ENCODE measurements around the gene TAS2R41.

TAS2R41 gene, protein sequence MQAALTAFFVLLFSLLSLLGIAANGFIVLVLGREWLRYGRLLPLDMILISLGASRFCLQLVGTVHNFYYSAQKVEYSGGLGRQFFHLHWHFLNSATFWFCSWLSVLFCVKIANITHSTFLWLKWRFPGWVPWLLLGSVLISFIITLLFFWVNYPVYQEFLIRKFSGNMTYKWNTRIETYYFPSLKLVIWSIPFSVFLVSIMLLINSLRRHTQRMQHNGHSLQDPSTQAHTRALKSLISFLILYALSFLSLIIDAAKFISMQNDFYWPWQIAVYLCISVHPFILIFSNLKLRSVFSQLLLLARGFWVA

DNA sequence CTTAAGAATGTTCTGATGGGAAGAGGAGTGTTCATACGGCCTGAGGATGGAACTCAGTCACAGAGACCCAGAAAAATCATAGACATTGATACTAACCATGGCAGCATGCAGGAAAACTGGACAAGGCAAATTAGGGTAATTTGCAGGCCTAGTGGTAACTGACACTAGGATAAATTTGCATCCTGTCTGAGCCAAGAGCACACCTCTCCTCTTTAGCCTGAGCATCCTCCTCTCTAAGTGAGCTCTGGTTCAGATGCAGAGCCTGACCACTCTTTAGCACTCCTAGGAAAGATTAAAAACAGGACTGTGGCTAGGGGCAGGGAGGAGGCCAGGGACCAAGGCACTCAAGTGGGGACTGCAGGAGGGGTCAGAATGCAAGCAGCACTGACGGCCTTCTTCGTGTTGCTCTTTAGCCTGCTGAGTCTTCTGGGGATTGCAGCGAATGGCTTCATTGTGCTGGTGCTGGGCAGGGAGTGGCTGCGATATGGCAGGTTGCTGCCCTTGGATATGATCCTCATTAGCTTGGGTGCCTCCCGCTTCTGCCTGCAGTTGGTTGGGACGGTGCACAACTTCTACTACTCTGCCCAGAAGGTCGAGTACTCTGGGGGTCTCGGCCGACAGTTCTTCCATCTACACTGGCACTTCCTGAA, at the start of gene TAS2R41:
Gene TAS2R41, plus strand, starts transcription at position 373 of the 650 bp plus-strand sequence. Its CDS starts 0 bp downstream, at position 373.
- no peak for DNase-seq

DNA sequence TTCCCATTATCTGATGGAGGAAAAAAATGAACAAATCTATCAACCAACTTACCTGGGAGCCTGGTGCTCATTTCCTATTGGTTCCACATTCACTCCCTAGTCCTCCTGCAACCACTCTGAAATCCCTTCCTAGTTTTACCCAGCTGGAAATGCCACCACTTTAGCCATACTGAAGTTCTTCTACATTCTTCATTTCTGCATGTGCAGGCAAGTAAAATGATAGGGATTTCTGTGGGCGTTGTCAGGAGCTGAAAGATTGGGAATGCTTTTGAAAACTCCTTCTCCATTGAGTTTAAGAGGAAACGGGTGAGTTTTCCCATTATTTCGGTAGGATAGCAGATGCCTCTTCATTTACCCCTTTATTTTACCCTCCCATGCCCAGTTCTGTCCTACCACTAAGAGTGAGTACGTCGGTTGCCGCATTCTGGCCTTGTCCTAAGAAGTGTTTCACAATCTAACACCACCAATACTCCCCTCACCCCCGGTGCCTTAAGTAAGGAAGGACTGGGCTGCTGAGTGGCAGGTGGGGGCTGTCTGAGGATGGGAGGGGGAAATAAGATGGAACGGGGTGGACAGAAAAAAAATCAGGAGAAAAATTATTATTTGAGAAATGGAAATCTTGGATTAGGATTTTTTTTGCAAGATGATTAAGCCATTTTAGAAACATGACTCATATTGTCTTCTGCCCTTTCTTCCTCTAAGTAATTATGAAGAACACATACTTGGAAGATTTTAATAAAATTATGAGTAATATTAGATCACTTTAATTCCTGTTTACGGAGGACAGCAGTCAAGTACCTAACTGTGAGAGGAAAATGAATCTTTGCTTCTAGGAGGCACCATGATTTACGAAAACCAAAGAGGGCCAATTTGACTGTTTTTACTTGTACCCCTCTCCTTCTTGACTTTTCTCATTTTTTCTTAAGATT, 47.6 kb upstream of the TAS2R41 start:
- no peak for DNase-seq

DNA sequence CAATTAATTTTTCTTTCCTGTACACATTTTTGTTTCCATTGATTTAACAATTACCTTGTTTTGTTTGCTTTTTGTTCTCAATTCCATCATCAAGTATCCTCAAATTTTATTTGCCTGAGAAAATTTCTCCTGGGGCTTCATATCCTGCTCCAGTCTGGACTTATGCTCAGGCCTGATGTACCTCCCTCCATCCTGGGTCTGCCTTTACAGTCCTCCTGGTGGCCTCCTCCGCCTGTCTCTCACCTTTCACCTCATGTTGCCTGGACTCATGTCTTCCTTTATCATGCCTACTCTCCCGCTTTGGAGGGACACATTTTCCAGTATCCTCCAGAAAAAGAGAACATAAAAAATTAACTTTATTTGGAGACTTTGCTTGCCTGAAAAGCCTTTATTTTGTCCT, 46.6 kb upstream of the TAS2R41 start:
- no peak for DNase-seq

DNA sequence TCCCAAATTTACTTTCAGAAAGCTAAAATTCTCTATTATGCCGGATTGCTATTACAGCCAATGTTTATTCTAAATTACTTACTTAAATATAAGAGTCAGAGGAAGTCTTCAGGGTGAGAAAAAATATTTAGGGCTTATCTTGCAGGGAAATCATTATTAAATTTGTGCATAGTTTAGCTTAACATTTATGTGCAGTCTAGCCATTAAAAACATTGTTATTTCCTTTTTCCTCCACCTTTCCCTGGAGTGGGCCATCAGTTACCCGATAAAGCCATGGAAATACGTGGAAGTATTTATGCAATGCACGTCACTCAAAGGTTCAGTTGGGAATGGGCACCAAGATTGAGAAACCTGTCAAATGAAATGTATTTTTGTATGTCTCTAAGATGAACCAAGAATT, 43.9 kb upstream of the TAS2R41 start:
- DNase-seq, result no peak

DNA sequence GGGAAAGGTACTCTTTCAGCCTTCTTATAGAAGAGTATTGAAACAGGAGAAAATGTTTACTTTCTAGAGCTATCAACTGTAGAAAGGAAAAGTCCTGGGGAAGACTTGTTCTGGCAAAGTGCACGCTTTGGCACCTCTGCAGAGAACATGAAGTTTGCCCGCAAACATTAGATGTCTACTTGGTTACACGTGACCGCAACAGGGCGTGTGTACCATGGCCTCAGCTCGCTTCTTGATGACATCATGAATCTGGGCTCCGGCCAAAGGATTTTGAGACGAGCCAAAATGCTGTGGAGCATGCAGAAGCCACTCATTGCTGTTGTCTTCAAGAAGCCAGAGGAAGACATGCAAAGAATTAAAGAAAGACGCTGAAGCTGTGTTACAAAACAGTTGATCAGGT, 43.0 kb upstream of the TAS2R41 start:
- no peak for DNase-seq

DNA sequence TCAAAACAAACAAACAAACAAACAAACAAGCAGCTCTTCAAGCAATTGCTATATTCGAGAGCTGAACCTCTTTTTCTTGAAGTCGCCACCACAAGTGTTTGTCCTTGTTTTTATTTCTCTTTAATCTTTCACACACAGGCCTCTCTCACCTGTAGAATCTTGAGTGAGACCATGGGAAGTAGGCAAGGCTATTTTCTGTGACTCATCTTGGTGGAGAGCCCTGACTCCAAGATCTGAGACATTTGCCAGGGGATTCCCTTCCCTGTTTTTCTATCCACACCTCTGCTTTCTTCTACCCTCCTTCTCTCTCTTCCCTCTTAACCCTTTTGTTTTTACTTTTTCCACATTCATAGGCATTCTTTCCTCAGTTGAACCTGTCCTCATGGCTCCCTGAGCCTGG, 42.4 kb upstream of the TAS2R41 start:
- DNase-seq, result no peak

DNA sequence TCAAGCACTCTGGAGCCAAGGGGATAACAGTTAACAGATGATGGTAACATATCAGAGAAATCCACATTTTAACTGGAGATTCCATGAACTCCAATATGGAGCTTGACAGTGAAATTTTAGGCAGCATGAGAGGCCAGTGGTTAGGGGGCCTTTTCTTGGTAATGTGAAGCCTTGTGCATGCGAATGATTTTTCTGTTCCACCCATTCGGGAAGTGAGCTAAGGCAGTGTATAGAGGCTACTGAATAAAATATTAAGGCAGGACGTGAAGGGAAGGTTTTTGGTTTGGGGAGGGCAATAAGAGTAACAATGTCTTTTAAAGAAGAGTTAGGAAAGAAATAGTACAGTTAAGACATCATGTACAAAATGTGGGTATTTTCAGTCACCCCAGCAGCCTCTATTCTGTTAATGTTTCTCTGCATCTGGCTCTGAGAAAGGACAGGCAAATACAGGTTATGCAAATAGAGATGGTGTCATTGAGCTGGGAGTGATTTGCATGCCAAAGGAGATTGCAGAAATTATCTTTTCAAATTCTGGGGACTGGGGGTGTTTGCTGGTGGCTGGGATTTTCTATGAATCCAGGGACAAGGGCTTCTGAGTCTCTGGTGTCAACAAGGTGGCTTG, 41.2 kb upstream of the TAS2R41 start:
- no peak for DNase-seq

DNA sequence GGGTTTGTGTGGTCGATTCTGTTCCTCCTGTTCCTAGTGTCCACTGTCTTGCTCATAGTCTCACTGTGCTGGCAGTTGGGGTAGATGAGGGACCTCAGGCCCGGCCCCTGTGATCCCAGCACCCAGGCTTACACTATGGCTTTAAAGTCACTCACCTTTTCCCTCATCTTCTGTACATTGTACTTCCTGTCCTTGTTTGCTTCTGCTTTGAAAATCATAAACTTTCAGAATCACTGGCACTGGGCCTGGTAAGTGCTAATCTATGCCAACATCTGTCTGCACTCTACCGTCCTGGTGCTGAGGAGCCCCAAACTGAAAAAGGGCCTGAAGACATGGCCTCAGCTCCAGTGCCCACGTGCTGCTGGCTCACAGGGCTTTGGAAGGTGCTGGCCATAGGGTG, 40.1 kb upstream of the TAS2R41 start:
- DNase-seq, result no peak

DNA sequence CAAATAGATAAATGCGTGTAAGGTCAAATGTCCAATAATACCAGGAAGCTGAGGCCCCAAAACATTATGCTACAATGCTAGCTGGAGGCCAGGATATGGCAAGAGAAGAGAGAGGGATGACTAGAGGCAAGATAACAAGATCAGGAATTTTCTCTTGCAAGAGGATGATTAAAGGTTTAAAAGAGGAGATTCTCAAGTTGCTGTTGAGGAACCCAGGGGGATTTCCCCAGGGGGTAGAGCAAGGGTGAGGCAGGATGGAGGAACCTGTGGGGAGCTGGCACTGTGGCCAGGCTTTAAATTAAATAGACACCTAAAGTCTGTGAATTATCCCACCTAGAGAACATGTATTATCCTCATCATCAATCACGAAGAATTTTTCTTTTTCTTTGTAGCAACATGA, 37.8 kb upstream of the TAS2R41 start:
- DNase-seq, result no peak

DNA sequence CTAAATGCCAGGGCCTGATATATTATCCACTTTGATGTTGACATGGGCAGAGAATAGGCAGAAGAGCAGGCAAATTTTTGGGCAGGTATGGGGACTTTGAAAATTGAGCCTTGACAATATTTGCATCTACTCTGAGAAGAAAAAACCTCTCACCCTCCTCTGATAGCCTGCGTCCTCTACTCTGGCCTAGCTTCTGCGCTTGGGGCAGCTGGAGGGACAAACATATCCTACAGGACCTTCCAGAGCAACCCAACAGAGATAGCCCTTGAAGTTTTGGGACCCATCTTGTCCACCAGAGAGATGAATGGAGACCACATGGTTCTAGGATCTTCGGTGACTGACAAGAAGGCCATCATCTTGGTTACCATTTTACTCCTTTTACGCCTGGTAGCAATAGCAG, 34.5 kb upstream of the TAS2R41 start, which contains the start of gene TAS2R60:
Gene TAS2R60, plus strand, starts transcription at position 301 of the 400 bp plus-strand sequence. Its CDS starts 0 bp downstream, at position 301.
- no peak for DNase-seq

DNA sequence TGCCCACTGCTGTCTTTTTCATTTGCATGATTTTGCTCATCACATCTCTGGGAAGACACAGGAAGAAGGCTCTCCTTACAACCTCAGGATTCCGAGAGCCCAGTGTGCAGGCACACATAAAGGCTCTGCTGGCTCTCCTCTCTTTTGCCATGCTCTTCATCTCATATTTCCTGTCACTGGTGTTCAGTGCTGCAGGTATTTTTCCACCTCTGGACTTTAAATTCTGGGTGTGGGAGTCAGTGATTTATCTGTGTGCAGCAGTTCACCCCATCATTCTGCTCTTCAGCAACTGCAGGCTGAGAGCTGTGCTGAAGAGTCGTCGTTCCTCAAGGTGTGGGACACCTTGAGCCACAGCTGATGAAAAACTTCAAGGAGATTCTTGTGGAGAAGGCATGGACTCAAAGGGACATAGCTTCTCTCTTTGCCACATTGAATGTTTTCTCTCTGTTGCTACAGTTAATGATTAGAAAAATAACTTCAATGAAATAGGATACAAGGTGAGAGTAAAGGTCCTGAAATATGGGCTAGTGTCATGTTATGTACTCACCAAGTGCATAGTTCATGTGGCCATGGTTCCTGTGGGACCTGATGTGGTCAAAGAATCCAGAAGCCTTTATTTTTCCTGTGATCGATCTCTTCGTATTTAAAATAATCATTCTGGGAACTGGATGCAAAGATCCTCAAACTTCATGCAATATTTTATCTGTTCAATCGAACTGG, 33.5 kb upstream of the TAS2R41 start:
- no peak for DNase-seq

DNA sequence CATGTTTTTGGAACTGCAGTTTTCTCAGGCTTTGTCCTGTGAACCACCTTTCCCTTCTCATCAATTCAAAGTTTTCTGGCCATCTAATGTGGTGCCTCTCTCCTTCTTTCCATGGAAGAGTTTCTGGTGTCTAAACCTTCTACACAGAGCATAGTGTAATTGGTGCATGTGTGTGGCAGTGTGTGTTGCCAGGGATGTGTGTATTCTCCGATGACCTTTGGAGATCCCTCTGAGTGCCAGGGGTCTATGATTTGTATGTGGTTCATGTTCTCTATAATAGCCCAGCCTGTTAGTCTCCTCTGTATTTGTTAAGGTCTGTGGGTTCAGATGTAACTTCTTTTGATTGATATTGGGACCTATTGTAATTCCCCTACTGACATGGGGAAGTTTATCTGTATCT, 32.9 kb upstream of the TAS2R41 start:
- no peak for DNase-seq

DNA sequence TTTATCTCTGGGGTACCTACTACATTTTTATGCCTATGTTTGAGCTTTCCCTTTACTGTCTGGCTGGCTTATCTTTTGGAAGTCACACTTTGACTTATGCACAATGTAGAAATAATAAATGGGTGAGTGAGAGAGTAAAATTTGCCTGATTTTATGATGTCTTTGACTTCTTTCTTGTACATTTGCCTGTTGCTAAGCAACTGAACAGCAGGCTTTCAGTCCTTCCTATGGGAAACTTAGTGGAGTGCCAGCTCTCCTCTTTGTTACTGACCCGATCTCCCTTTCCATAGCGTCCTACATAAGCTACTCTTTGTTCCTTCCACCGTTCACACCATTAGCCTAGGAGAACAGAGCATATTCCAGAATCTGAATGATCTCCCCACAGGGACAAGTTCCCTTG, 30.2 kb upstream of the TAS2R41 start:
- no peak for DNase-seq

DNA sequence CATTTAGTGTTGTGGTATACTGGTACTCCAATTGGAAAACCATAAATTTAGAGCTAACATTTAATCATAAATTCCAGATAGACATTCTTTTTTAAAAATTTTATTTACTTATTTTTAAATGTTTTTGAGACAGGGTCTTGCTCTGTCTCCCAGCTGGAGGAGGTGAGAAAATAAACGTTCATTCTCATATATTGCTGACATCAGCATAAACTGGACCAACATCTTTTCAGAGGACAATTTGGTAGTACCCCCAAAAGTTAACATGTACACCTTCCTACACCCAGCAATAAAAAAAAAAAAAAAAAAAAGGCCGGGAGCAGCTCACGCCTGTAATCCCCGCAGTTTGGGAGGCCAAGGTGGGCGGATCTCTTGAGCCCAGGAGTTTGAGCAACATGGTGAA, 29.2 kb upstream of the TAS2R41 start:
- no peak for DNase-seq

DNA sequence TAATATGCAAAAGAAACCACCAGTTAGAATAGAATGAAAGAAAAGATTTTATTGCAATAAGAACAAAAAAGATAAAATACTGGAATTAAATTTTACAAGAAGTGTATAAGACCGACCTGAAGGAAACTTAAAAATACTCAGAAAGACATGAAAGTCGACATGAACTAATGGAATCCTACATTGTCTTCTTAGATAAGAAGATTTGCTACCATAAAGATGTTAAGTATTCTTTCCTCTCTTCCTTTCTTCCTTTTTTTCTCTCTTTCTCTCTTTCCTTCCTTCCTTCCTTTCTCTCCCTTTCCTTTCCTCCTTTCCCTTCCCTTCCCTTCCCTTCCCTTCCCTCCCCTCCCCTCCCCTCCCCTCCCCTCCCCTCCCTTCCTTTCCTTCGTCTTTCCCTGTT, 27.9 kb upstream of the TAS2R41 start:
- no peak for DNase-seq

DNA sequence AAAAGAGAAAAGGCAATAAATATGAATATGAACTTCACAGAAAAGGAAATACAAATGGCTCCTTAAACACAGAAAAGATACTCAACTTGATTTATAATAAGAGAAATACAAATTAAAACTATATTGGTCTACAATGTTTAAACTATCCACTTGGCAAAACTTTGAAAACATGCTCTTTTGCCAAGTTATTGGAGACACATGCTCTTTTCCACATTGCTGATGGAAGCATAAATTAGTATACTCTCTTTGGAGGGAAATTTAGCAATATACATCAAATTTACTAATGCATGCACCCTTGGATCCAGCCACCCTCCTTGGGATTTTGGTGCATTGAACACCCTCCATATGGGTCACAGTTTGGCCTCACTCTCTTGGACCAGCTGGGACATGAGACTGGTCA, 26.6 kb upstream of the TAS2R41 start:
- DNase-seq, result no peak

DNA sequence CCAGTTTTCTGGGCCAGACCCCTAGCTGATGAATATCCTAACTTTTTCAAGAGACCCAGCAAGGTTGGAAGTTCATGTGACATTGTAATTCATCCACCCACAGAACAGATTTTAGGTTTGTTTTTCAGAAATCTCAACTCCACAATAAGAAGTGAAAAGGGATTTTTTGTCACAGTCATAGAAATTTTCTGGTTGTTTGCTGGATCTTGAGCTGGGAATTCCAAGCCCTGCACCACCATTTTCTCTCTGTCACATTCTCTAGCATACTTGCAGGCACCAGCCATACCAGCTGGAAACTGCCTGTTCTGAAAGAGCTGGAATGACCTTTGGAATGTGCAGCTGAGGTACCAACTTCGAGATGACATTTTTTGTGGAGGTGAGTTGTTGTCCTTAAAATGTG, 25.9 kb upstream of the TAS2R41 start:
- no peak for DNase-seq

DNA sequence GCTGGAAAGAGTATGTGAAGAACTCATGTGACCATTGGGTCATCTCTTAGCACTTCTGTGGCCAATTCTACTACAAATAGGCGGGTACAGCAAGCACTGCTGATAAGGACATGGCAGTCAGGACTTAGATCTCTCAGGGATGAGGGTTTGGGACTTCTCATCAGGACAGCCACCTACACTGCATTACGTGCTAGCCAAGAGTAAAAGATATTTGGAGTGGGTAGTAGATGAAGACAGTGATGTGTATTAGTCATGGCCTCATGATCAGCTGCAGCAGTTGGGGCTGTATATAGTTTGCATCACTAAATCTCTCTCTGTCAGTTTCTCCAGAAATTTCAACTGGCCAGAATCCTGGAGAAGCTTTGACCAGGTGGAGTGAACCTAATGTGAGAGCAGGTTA, 25.2 kb upstream of the TAS2R41 start:
- no peak for DNase-seq

DNA sequence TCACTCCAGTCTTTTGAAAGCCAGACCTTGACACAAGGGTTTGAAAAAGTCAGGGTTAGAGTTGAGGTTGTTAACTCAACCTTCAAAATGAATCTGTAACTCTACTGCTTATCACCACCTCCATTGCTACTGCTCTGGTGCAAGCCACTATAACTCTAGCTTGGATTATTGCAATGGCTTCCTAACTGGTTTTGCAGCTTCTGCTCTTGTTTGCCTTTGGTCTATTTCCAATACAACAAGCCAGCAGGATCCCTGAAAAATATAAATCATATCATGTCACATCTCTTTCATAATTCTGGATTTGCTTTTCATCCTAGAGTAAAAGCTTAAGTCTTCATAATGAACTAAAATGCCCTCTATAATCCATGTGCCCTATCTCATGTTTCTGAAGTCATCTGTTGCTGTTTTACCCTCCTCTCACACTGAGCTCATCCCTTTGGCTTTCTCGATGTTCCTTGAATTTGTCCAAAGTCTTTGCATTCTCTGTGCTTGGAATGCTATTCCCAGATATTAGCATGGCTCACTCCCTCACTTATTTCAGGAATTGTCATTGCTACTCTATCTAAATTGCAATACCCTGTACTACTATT, 23.5 kb upstream of the TAS2R41 start:
- DNase-seq, result no peak

DNA sequence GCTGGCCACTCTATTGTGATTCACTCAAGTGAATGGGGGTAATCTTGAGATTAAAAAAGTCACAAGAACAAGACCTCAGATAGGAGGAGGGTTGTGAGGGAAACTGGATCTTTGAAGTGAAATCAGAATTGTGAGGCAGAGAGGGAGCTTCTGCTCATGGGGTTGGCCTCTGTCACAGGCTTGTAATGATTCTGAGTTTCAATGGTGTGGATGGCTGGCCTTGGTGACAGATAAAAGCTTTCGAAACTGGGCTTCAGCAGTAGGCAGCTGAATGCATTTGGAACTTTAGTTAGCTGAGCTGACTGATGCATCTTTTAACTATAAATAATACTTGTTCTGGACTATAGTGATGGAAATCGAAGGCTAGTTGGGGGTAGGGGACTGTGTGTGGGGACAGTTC, 22.2 kb upstream of the TAS2R41 start:
- DNase-seq, result no peak

DNA sequence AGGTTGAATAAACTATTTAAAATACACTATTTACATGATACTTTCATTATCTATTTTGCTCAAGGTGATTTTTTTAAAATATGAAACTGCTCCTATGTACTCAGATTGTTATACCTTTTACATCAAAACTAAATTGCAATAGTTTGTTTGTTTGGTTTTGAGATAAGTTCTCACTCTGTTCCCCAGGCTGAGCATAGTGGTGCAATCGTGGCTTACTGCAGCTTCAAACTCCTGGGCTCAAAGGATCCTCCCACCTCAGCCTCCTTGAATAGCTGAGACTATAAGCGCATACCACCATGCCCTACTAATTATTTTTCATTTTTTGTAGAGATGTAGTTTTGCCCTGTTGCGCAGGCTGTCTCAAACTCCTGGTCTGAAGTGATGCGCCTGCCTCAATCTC, 21.7 kb upstream of the TAS2R41 start:
- no peak for DNase-seq
